Measurements from ENCODE around the gene ADAMTS17. TPM values are rescaled to one million over a fixed set of nuclear protein-coding genes. Genes with fewer than 3 reads are reported as not detected.

The ADAMTS17 gene
- total RNA-seq, 1 experiment from 2014 or later = 0.32 TPM

GRCh38 chr15:100285641-100286295, 56.0 kb downstream of the ADAMTS17 start:
- no peaks in the 10 kb centered on the region for H3K9me3 ChIP-seq (replicated peaks)
- no peaks in the 10 kb centered on the region for H3K27me3 ChIP-seq (replicated peaks)
- H3K27ac ChIP-seq = no peak overlapping the region
- DNase-seq (ENCODE audit: low read depth in 1 of 2, low spot score in 2 of 2) = no peak
- H3K36me3 ChIP-seq = no peaks in the 10 kb centered on the region
- H3K4me1 ChIP-seq (replicated peaks) = no peaks in the 10 kb centered on the region
- H3K4me3 ChIP-seq = no peak overlapping the region

- Histone ChIP-seq H3K27ac (no peak overlapping the region), H3K36me3 (no peaks in the 10 kb centered on the region), H3K4me3 (no peak overlapping the region), H3K4me1 (replicated peaks) (no peaks in the 10 kb centered on the region), H3K9me3 (replicated peaks) (no peaks in the 10 kb centered on the region), H3K27me3 (replicated peaks) (no peaks in the 10 kb centered on the region)
- no peak for DNase-seq (ENCODE audit: low read depth in 1 of 2, low spot score in 2 of 2)
Measured at GRCh38 chr15:100284701-100285100, 57.1 kb downstream of the ADAMTS17 start.

- H3K27ac ChIP-seq = no peak overlapping the region
- H3K4me3 ChIP-seq = no peak overlapping the region
- no peaks in the 10 kb centered on the region for H3K4me1 ChIP-seq (replicated peaks)
- H3K27me3 ChIP-seq (replicated peaks) = no peaks in the 10 kb centered on the region
- H3K9me3 ChIP-seq (replicated peaks) = no peaks in the 10 kb centered on the region
- no peaks in the 10 kb centered on the region for H3K36me3 ChIP-seq
- DNase-seq (ENCODE audit: low read depth in 1 of 2, low spot score in 2 of 2) = no peak
Measured at GRCh38 chr15:100284191-100284590, 57.6 kb downstream of the ADAMTS17 start.

GRCh38 chr15:100281096-100281917, 60.5 kb downstream of the ADAMTS17 start:
- Histone ChIP-seq H3K9me3 (replicated peaks) (no peaks in the 10 kb centered on the region), H3K27me3 (replicated peaks) (no peaks in the 10 kb centered on the region), H3K36me3 (no peaks in the 10 kb centered on the region)

DNA sequence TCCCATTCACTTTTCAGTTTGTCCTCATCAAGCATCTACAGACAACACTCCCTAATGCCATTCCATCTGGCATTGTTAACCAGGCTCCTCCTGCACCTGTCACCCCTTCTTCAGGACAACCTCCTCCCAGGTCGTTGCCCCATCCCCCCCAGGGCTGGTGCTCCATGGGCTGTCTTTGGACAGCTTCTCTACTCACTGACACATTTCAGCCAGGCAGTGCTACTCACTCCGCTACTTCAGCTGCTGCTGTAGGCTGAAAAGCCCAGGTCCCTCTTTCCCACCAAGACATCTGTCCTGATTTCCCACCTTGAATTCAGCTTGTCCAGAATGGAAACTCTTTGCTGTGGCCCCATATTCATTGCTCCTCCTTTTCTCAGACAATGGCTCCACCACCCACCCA, 61.9 kb downstream of the ADAMTS17 start:
- Histone ChIP-seq H3K27ac (no peak overlapping the region), H3K9me3 (replicated peaks) (no peaks in the 10 kb centered on the region), H3K36me3 (no peaks in the 10 kb centered on the region), H3K27me3 (replicated peaks) (no peaks in the 10 kb centered on the region), H3K4me1 (replicated peaks) (no peaks in the 10 kb centered on the region), H3K4me3 (no peak overlapping the region)
- DNase-seq (ENCODE audit: low read depth in 1 of 2, low spot score in 2 of 2) = no peak

More at GRCh38 chr15:100281096-100281917, 60.5 kb downstream of the ADAMTS17 start:
- Histone ChIP-seq H3K4me3 (no peak overlapping the region), H3K4me1 (replicated peaks) (no peaks in the 10 kb centered on the region), H3K27ac (no peak overlapping the region)
- no peak for DNase-seq (ENCODE audit: low read depth in 1 of 2, low spot score in 2 of 2)

DNA sequence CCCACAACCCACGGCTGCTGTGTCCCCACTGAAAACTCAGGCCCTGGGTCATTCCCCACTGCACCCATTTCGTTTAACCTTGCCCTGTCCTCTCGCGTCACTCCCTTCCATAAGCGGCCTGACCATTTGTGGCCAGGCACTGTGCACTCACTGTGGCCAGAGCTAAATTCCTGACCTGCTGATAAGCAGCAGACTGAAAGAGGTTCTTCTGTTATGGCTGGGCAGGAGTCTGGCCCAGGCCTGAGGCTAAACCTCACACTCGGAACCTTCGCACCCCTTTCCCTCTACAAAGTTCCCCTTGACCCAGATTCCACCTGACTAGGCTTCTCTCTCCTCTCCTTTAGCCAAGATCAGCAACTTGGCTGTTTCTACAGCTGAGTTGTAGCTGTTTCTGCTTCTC, 62.3 kb downstream of the ADAMTS17 start:
- H3K27me3 ChIP-seq (replicated peaks) = no peaks in the 10 kb centered on the region
- no peak for DNase-seq (ENCODE audit: low read depth in 1 of 2, low spot score in 2 of 2)
- H3K27ac ChIP-seq = no peak overlapping the region
- no peaks in the 10 kb centered on the region for H3K4me1 ChIP-seq (replicated peaks)
- H3K4me3 ChIP-seq = no peak overlapping the region
- H3K9me3 ChIP-seq (replicated peaks) = no peaks in the 10 kb centered on the region
- no peaks in the 10 kb centered on the region for H3K36me3 ChIP-seq

- no peak for DNase-seq (ENCODE audit: low read depth in 1 of 2, low spot score in 2 of 2)
- H3K36me3 ChIP-seq = no peaks in the 10 kb centered on the region
- H3K4me3 ChIP-seq = no peak overlapping the region
- H3K27me3 ChIP-seq (replicated peaks) = no peaks in the 10 kb centered on the region
- no peaks in the 10 kb centered on the region for H3K4me1 ChIP-seq (replicated peaks)
- H3K27ac ChIP-seq = no peak overlapping the region
- no peaks in the 10 kb centered on the region for H3K9me3 ChIP-seq (replicated peaks)
Measured at GRCh38 chr15:100278596-100279380, 63.0 kb downstream of the ADAMTS17 start.

DNA sequence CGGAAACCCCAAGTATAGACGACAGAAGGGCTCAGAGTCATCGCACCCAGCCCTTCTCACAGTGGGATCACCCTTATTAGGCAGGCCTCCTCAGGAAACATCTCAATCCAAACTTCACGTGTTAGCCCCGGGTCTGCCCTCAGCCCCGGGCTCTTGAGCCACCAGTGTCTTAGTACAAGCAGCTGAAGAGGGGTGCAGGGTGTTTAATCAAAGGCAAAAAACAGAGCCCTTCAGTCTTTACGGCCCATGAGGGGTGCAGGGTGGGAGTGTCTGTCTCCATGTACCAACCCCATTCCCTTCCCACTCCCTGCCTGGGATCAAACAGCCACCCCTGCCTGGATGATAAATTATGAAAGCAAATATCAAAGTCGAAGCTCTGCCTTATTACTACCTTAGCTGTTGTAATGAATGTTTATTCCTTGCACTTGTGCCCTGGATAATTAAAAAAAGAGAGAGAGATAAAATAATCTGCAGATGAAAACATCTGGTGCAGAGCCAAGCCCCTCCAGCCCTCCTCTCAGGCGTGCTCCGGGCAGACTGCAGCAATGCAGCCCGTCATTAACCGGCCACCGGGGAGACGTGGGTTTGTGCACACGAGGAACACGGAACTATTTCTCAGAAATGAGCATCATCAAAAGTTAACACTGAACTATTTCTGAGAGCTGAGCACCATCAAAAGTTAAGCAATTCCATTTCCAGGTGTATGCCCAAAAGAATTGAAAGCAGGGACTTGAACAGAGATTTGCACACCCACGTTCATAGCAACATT, 64.5 kb downstream of the ADAMTS17 start:
- H3K36me3 ChIP-seq = no peaks in the 10 kb centered on the region
- H3K4me1 ChIP-seq (replicated peaks) = no peaks in the 10 kb centered on the region
- H3K27me3 ChIP-seq (replicated peaks) = no peaks in the 10 kb centered on the region
- no peak for DNase-seq (ENCODE audit: low read depth in 1 of 2, low spot score in 2 of 2)
- H3K4me3 ChIP-seq = no peak overlapping the region
- H3K9me3 ChIP-seq (replicated peaks) = 0 out of 2 replicates have a peak, but pooled peaks cover 3% of the 10 kb centered on the region
- no peak overlapping the region for H3K27ac ChIP-seq

DNA sequence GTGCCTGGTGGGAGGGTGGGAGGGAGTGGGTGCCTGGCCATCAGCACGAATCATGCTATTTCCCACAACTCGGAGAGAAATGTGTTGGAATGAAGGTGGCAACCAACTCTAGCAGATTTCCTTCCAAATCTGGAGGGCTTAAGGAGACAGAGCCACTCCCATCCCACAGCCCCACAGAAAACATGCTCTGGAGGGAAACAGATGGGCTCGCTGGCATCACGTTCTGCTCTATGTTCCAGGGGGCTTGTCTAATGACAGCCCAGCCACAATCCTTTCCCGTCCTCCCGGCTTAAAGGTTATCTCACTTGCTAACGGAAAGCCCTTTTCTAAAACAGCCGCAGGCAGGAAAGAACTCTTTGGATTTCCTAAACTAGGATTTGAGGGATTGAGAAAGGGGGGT, 65.3 kb downstream of the ADAMTS17 start:
- Histone ChIP-seq H3K4me1 (replicated peaks) (no peaks in the 10 kb centered on the region), H3K9me3 (replicated peaks) (0 out of 2 replicates have a peak, but pooled peaks cover 3% of the 10 kb centered on the region), H3K27me3 (replicated peaks) (no peaks in the 10 kb centered on the region), H3K36me3 (no peaks in the 10 kb centered on the region), H3K4me3 (no peak overlapping the region), H3K27ac (no peak overlapping the region)
- no peak for DNase-seq (ENCODE audit: low read depth in 1 of 2, low spot score in 2 of 2)

DNA sequence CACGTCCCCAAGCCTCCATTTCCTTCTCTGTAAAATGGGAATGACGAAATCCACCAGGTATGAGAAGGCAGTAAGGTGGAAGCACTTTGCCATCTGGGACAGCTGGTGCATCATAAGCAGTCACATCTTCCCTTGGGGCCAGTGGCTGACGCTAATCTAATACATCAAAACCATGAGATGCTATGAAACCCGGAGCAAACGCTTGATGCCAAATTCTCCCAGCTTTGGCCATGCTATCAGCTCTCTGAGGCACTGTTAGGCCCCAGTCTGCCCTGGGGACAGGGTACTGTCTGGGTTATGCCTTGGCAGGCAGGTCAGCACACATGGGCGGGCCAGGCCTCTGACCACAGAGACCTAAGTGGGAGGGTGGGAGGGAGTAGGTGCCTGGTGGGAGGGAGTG, 66.1 kb downstream of the ADAMTS17 start:
- no peaks in the 10 kb centered on the region for H3K36me3 ChIP-seq
- H3K9me3 ChIP-seq (replicated peaks) = 0 out of 2 replicates have a peak, but pooled peaks cover 3% of the 10 kb centered on the region
- no peaks in the 10 kb centered on the region for H3K27me3 ChIP-seq (replicated peaks)
- H3K4me1 ChIP-seq (replicated peaks) = no peaks in the 10 kb centered on the region
- DNase-seq (ENCODE audit: low read depth in 1 of 2, low spot score in 2 of 2) = no peak
- H3K4me3 ChIP-seq = no peak overlapping the region
- no peak overlapping the region for H3K27ac ChIP-seq

DNA sequence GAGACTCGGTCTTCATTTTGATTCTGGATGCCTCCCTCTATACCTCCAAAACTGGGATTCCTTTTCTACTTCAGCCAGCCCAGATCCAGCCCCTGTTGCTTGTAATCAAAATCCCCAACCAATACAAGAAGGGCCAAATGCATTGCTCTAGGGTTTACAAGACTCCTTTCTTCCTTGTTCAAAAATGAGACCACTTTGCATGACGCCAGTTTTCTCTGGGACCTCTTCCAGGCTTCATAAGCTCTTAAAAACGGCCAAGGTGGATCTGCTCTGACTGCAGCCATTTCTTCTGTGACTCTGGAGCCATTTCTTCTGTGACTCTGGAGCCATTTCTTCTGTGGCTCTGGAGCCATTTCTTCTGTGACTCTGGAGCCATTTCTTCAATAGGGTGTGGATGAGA, 71.9 kb downstream of the ADAMTS17 start:
- Histone ChIP-seq H3K4me1 (replicated peaks) (no peaks in the 10 kb centered on the region), H3K27me3 (replicated peaks) (no peaks in the 10 kb centered on the region), H3K9me3 (replicated peaks) (0 out of 2 replicates have a peak, but pooled peaks cover 3% of the 10 kb centered on the region), H3K27ac (no peak overlapping the region), H3K36me3 (no peaks in the 10 kb centered on the region), H3K4me3 (no peak overlapping the region)
- no peak for DNase-seq (ENCODE audit: low read depth in 1 of 2, low spot score in 2 of 2)

DNA sequence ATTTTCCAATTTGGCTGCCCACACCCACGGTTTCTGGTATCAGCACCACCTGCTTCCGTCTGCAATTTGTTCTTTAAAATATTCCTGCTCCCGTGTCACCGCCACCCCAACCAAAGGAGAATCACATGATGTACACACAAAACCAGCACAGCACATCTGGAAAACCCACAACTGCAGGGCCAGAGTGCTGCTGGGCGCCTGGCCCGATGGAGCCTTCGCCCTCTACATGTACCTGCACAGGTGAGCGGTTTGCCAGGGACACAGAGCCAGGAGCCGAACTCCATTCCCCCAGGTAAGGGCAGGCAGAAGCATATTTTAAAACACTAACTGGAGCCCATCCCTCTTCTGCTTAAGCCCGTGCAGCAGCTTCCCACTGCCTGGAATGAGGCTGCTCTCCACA, 75.6 kb downstream of the ADAMTS17 start:
- Histone ChIP-seq H3K4me1 (replicated peaks) (no peaks in the 10 kb centered on the region), H3K36me3 (no peaks in the 10 kb centered on the region), H3K9me3 (replicated peaks) (no peaks in the 10 kb centered on the region), H3K27me3 (replicated peaks) (no peaks in the 10 kb centered on the region), H3K4me3 (no peak overlapping the region), H3K27ac (no peak overlapping the region)
- no peak for DNase-seq (ENCODE audit: low read depth in 1 of 2, low spot score in 2 of 2)

DNA sequence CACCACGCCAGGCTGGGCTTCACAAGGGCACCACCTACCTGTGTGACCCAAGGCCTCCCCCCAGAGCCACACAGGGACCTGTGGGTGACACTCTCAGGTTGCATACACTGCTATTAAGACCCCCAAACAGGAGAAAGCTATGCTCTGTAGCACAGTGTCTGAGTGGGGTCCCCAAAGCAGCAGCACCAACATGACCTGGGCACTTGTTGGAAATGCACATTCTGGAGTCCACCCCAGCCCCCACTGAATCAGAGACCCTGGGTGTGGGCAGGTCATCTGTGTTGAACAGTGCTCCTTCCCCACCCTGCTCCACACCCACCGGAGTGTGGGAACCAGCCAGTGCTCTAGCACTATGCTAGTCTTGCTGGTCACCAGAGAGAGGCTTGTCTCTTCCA, 76.1 kb downstream of the ADAMTS17 start:
- H3K4me3 ChIP-seq = no peak overlapping the region
- no peaks in the 10 kb centered on the region for H3K36me3 ChIP-seq
- H3K27me3 ChIP-seq (replicated peaks) = no peaks in the 10 kb centered on the region
- no peaks in the 10 kb centered on the region for H3K9me3 ChIP-seq (replicated peaks)
- no peaks in the 10 kb centered on the region for H3K4me1 ChIP-seq (replicated peaks)
- no peak for DNase-seq (ENCODE audit: low read depth in 1 of 2, low spot score in 2 of 2)
- H3K27ac ChIP-seq = no peak overlapping the region
